Left cardiac atrium (tissue), 4 donors: ENCODE results near the gene RSRC1. TPM values are rescaled to one million over a fixed set of nuclear protein-coding genes. Genes with fewer than 3 reads are reported as not detected.

Source experiments
- ATAC-seq, 2 donors: fragments of 200-7000 bp; cut with Tn5 transposase; one replicate each; pipeline ENCODE4 v1.9.1; 2020; ENCODE audit warnings: mild to moderate bottlenecking in 2 of 2, moderate library complexity in 2 of 2
- DNase-seq: peaks from one replicate; pipeline ENCODE4 v3.0.0-alpha.2; 2020
- intact Hi-C, 2 donors: fragments of 100-400 bp; cut with DNase I; formaldehyde crosslinking; loops; one replicate each; pipeline versions ENCODE4 v1.14.1 to v1.15.1; 2022 to 2023
- total RNA-seq, 2 donors: library from RNA; stranded (reverse); fragmentation: NEBNext Ultra II Directional; extraction: Animal tissue kit (Norgen Biotek cat#: 25700); gene quantifications; one replicate each; pipeline ENCODE4 v1.2.1, GENCODE V29; 2021
- donor health status: DM: no; HTN: yes; CAD: no.
- donor health status: DM: no; HTN: yes; CAD: no; lungs with severe emphysema.
- donor health status: DM: yes; HTN: yes; CAD: no.
- donor health status: Dilated cardiomyopathy.

The RSRC1 gene
- total RNA-seq, 2 donors from 2014 or later = 22.6 to 23.6 TPM

- ATAC-seq (no peak), DNase-seq (no peak)
- intact Hi-C loops = no loop called here
Measured at GRCh38 chr3:158098309-158098639, 11.6 kb upstream of the RSRC1 start.

GRCh38 chr3:158098834-158099424 is 11.0 kb upstream of the RSRC1 start:
- ATAC-seq (no peak), DNase-seq (no peak)
- intact Hi-C loops = no loop called here

- ATAC-seq (no peak), DNase-seq (no peak)
- intact Hi-C loops = no loop called here
Measured at GRCh38 chr3:158100681-158101080, 9.2 kb upstream of the RSRC1 start.

GRCh38 chr3:158101335-158102241 is 8.3 kb upstream of the RSRC1 start:
- no peak for ATAC-seq
- no peak for DNase-seq
- intact Hi-C loops = no loop called here

GRCh38 chr3:158102242-158103080 is 7.4 kb upstream of the RSRC1 start:
- intact Hi-C loops = no loop called here
- ATAC-seq (no peak), DNase-seq (no peak)

GRCh38 chr3:158103081-158103886 is 6.6 kb upstream of the RSRC1 start:
- intact Hi-C loops = no loop called here
- ATAC-seq (peak; percentile 38 to 46), DNase-seq (peak; percentile 54)

GRCh38 chr3:158103887-158104327 is 6.0 kb upstream of the RSRC1 start:
- ATAC-seq (no peak), DNase-seq (peak; percentile 17)
- intact Hi-C loops = no loop called here

GRCh38 chr3:158104431-158104921 is 5.4 kb upstream of the RSRC1 start:
- no peak for DNase-seq
- intact Hi-C loops = no loop called here
- ATAC-seq = no peak

GRCh38 chr3:158105119-158105709 is 4.7 kb upstream of the RSRC1 start:
- ATAC-seq = peak in 1 of 2 donors; percentile 15
- DNase-seq = peak; percentile 22
- intact Hi-C loops = no loop called here

GRCh38 chr3:158105710-158106253 is 4.1 kb upstream of the RSRC1 start:
- intact Hi-C loops = no loop called here
- peak; percentile 33 for DNase-seq
- peak; percentile 38 to 44 for ATAC-seq

GRCh38 chr3:158106766-158107471 is 3.0 kb upstream of the RSRC1 start:
- ATAC-seq (no peak), DNase-seq (peak; percentile 19)
- intact Hi-C loops = no loop called here

GRCh38 chr3:158107605-158108444 is 2.1 kb upstream of the RSRC1 start:
- intact Hi-C loops = no loop called here
- DNase-seq (no peak), ATAC-seq (no peak)

- ATAC-seq = no peak
- intact Hi-C loops = no loop called here
- DNase-seq = no peak
Measured at GRCh38 chr3:158108445-158108985, 1.4 kb upstream of the RSRC1 start.

- ATAC-seq = no peak
- DNase-seq = no peak
- intact Hi-C loops = no loop called here
Measured at GRCh38 chr3:158109295-158109803, 540 bp upstream of the RSRC1 start.

- DNase-seq = no peak
- intact Hi-C loops = loop anchor here in 1 of 2 donors (5.0 kb wide), 1 partner anchor 322 kb away; no protein-coding TSS in a partner anchor
Measured at GRCh38 chr3:158110658-158111018, 749 bp downstream of the RSRC1 start.

GRCh38 chr3:158111861-158112260 is 2.0 kb downstream of the RSRC1 start:
- DNase-seq = no peak
- intact Hi-C loops = loop anchor here in 1 of 2 donors (5.0 kb wide), 1 partner anchor 320 kb away; no protein-coding TSS in a partner anchor
- ATAC-seq = no peak

More at GRCh38 chr3:158110658-158111018, 749 bp downstream of the RSRC1 start:
- no peak for ATAC-seq
